Nephron progenitor cell (in vitro differentiated cells): ENCODE measurements around the gene ERMARD.

Experiments used
- DNase-seq: peaks from one replicate; pipeline ENCODE4 v3.0.0; 2021
- H3K27ac Mint-ChIP-seq: 2 replicates; pipeline ENCODE4 v1.8.0; 2021; ENCODE audit warnings: mild to moderate bottlenecking, moderate library complexity, mixed read lengths
- H3K27me3 Mint-ChIP-seq: 2 replicates; pipeline ENCODE4 v1.8.0; 2021; ENCODE audit warnings: mild to moderate bottlenecking, low read depth, mixed read lengths; ENCODE audit not compliant: poor library complexity
- H3K36me3 Mint-ChIP-seq: 2 replicates; pipeline ENCODE4 v1.8.0; 2021; ENCODE audit warnings: low read depth, mixed read lengths
- H3K4me1 Mint-ChIP-seq: 2 replicates; pipeline ENCODE4 v1.8.0; 2021; ENCODE audit warnings: mixed read lengths
- H3K4me3 Mint-ChIP-seq: 2 replicates; pipeline ENCODE4 v1.8.0; 2021; ENCODE audit warnings: mild to moderate bottlenecking, moderate library complexity, mixed read lengths
- H3K9me3 Mint-ChIP-seq: 2 replicates; pipeline ENCODE4 v1.8.0; 2021; ENCODE audit warnings: mild to moderate bottlenecking, moderate library complexity, mixed read lengths
- CTCF ChIP-seq: fragments of 200-600 bp; sonication (generic); IDR thresholded peaks from 2 replicates; pipeline ENCODE4 v1.5.0; 2021; ENCODE audit warnings: antibody characterized with exemption

The ERMARD gene

DNA sequence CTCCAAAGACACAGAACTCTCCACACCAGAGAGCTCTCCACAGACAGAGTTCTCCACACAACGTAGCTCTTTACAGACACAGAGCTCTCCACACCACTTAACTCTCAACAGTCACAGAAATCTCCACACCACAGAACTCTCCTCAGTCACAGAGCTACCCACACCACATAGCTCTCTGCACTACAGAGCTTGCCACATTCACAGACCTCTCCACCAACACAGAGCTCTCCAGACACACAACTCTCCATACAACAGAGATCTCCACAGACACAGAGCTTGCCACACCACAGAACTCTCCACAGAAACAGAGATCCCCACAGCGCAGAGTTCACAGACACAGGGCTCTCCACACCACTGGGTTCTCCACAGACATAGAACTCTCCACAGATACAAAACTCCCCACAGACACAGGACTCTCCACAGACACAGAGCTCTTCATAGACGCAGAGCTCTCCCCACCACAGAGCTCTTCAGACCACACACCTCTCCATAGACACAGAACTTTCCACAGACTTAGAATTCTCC lies 52.5 kb downstream of the ERMARD start:
- H3K4me1 Mint-ChIP-seq: peaks cover 51% of the 10 kb centered on the region
- no peak overlapping the region for H3K4me3 Mint-ChIP-seq
- H3K36me3 Mint-ChIP-seq: no peaks in the 10 kb centered on the region
- peak overlapping the region; percentile 8 for H3K27ac Mint-ChIP-seq
- no peak for TF ChIP-seq CTCF
- H3K9me3 Mint-ChIP-seq: peaks cover 3% of the 10 kb centered on the region
- H3K27me3 Mint-ChIP-seq: peaks cover 34% of the 10 kb centered on the region
- no peak for DNase-seq

- H3K4me1 Mint-ChIP-seq: peaks cover 46% of the 10 kb centered on the region
- peaks cover 3% of the 10 kb centered on the region for H3K9me3 Mint-ChIP-seq
- no peaks in the 10 kb centered on the region for H3K36me3 Mint-ChIP-seq
- H3K27me3 Mint-ChIP-seq: peaks cover 40% of the 10 kb centered on the region
- H3K4me3 Mint-ChIP-seq: no peak overlapping the region
- TF ChIP-seq CTCF: no peak
- DNase-seq: no peak
- H3K27ac Mint-ChIP-seq: peak overlapping the region; percentile 8
These were observed 53.0 kb downstream of the ERMARD start for GRCh38 chr6:169804427-169804826.

DNA sequence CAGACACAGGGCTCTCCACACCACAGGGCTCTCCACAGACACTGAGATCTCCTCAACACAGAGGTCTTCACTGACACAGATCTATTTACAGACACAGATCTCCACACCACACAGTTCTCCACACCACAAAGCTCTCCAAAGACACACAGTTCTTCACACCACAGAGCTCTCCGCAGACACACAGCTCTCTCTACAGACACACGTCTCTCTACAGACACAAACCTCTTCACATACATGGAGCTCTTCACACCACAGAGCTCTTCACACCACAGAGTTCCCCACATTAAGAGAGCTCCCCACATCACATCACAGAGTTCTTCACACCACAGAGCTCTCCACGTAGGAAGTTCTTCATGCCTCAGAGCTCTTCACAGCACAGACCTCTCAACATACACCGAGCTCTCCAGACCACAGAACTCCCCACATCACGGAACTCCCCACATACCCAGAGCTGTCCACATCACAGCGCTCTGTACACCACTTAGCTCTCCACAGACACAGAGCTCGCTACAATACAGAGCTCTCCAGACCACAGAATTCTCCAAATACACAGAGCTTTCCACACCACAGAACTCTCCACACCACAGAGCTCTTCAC lies 53.9 kb downstream of the ERMARD start:
- peaks cover 3% of the 10 kb centered on the region for H3K9me3 Mint-ChIP-seq
- H3K4me3 Mint-ChIP-seq: no peak overlapping the region
- TF ChIP-seq CTCF: no peak
- peaks cover 42% of the 10 kb centered on the region for H3K27me3 Mint-ChIP-seq
- H3K36me3 Mint-ChIP-seq: no peaks in the 10 kb centered on the region
- H3K27ac Mint-ChIP-seq: no peak overlapping the region
- peaks cover 49% of the 10 kb centered on the region for H3K4me1 Mint-ChIP-seq
- no peak for DNase-seq

DNA sequence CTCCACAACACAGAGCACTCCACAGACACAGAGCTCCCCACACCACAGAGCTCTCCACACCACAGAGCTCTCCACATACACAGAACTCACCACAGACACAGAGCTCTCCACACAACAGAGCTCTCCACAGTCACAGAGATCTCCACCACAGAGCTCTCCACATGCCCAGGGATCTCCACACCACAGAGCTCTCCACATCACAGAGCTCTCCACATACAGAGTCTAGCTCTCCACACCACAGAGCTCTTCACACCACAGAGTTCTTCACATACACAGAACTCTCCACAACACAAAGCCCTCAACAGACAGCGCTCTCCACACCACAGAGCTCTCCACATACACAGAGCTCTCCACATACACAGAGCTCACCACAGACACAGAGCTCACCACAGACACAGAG lies 55.3 kb downstream of the ERMARD start:
- no peak for DNase-seq
- Mint-ChIP-seq H3K27ac (peak overlapping the region; percentile 16), H3K4me3 (no peak overlapping the region), H3K36me3 (no peaks in the 10 kb centered on the region), H3K4me1 (peaks cover 43% of the 10 kb centered on the region), H3K9me3 (peaks cover 3% of the 10 kb centered on the region), H3K27me3 (peaks cover 42% of the 10 kb centered on the region)
- TF ChIP-seq CTCF: no peak

DNA sequence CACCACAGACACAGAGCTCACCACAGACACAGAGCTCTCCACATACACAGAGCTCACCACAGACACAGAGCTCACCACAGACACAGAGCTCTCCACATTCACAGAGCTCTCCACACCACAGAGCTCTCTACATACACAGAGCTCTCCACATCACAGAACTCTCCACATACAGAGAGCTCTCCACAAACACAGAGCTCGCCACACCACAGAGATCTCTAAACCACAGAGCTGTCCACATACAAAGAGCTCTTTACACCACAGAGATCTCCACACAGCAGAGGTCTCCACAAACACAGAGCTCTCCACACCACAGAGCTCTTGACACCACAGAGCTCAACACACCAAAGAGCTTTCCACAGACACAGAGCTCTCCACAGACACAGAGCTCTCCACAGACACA lies 55.8 kb downstream of the ERMARD start:
- H3K4me1 Mint-ChIP-seq: peaks cover 41% of the 10 kb centered on the region
- H3K36me3 Mint-ChIP-seq: no peaks in the 10 kb centered on the region
- no peak for TF ChIP-seq CTCF
- no peak overlapping the region for H3K4me3 Mint-ChIP-seq
- DNase-seq: no peak
- H3K27me3 Mint-ChIP-seq: peaks cover 42% of the 10 kb centered on the region
- H3K9me3 Mint-ChIP-seq: peaks cover 3% of the 10 kb centered on the region
- H3K27ac Mint-ChIP-seq: no peak overlapping the region
